Activated CD4-positive, alpha-beta memory T cell treated with anti-CD3 and anti-CD28 coated beads for 36 hours (primary cell): Measurements from ENCODE around the gene RGS9. TPM values are rescaled to one million over a fixed set of nuclear protein-coding genes. Genes with fewer than 3 reads are reported as not detected.
A peak's percentile ranks its signal among the peaks of the same experiment; 100 is the strongest.

ENCODE experiments used
- CTCF ChIA-PET: fragments of 350-600 bp; sonication (Branson Sonifier 250); formaldehyde crosslinking; loops from one replicate; lab custom pipeline; 2021; ENCODE audit warnings: antibody characterized with exemption, inconsistent platforms; lab: Charles Lee
- POLR2A ChIA-PET: fragments of 350-600 bp; sonication (Branson Sonifier 250); formaldehyde crosslinking; loops from one replicate; lab custom pipeline; 2021; ENCODE audit warnings: antibody characterized with exemption; lab: Charles Lee
- DNase-seq: peaks from one replicate; pipeline ENCODE4 v3.0.0-alpha.2; 2020
- H3K27ac Mint-ChIP-seq: one replicate; pipeline ENCODE4 v1.8.0; 2021; ENCODE audit warnings: mixed read lengths
- H3K27me3 Mint-ChIP-seq: one replicate; pipeline ENCODE4 v1.8.0; 2021; ENCODE audit warnings: mixed read lengths
- H3K36me3 Mint-ChIP-seq: one replicate; pipeline ENCODE4 v1.8.0; 2021; ENCODE audit warnings: mixed read lengths
- H3K4me1 Mint-ChIP-seq: one replicate; pipeline ENCODE4 v1.8.0; 2021; ENCODE audit warnings: low read depth, mixed read lengths
- H3K4me3 Mint-ChIP-seq: one replicate; pipeline ENCODE4 v1.8.0; 2021; ENCODE audit warnings: mild to moderate bottlenecking, mixed read lengths
- H3K9me3 Mint-ChIP-seq: one replicate; pipeline ENCODE4 v1.8.0; 2021; ENCODE audit warnings: mixed read lengths
- intact Hi-C: fragments of 100-400 bp; cut with micrococcal nuclease; formaldehyde crosslinking; loops from one replicate; pipeline ENCODE4 v1.15.1; 2023
- total RNA-seq, 2 experiments: library from RNA; stranded (reverse); gene quantifications; one replicate each; pipeline ENCODE4 v1.2.3, GENCODE V29; 2021

RGS9 gene
- total RNA-seq, 2 experiments from 2014 or later: 6.4 to 8.7 TPM

DNA sequence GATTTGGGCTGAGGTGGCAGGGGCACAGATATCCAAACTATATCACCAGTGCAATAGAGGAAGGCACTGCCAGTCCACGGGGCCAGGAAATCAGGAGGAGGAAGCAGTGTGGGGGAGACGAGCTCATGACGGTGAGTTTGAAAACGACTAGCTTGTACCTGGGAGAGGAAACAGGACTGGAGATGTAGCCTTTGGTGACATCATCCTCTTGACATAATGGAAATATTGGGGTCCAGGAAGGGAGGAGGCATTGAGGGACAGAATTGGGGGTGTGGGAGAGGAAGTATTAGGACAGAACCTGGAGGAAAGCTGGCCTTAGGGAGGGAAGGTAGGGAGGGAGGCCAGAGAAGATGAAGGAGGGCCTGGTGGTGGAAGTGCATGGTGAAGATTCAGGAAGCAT, 109.1 kb downstream of the RGS9 start:
- ChIA-PET CTCF (no interaction called here), POLR2A (no interaction called here)
- Mint-ChIP-seq H3K4me1 (peaks cover 8% of the 10 kb centered on the region), H3K27me3 (peaks cover 9% of the 10 kb centered on the region), H3K27ac (no peak overlapping the region), H3K9me3 (no peaks in the 10 kb centered on the region), H3K4me3 (no peak overlapping the region), H3K36me3 (no peaks in the 10 kb centered on the region)
- intact Hi-C loops: no loop called here
- DNase-seq: no peak

DNA sequence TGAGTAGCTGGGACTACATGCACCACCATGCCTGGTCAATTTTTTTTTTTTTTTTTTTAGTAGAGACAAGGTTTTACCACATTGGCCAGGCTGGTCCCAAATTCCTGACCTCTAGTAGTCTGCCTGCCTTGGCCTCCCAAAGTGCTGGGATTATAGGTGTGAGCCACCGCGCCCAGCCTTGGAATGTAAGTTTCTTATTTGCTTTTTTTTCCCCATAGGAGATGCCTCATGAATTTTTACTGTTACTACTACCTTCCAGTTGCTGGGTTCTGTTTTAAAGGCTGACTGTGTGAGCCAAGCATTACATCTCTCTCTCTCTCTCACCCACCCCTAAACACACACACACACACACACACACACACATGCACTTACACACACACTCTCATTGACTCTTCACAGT, 112.6 kb downstream of the RGS9 start:
- intact Hi-C loops: no loop called here
- Mint-ChIP-seq H3K9me3 (no peaks in the 10 kb centered on the region), H3K4me1 (no peaks in the 10 kb centered on the region), H3K4me3 (no peak overlapping the region), H3K36me3 (no peaks in the 10 kb centered on the region), H3K27me3 (peaks cover 23% of the 10 kb centered on the region), H3K27ac (no peak overlapping the region)
- ChIA-PET POLR2A (no interaction called here), CTCF (interaction anchor here (1.6 kb wide), 1 partner anchor 18 kb away, joined by 4 read pairs; no protein-coding TSS in a partner anchor)
- no peak for DNase-seq

- peaks cover 10% of the 10 kb centered on the region for H3K9me3 Mint-ChIP-seq
- H3K27me3 Mint-ChIP-seq: peaks cover 30% of the 10 kb centered on the region
- H3K36me3 Mint-ChIP-seq: peaks cover 4% of the 10 kb centered on the region
- CTCF ChIA-PET: no interaction called here
- no peak overlapping the region for H3K27ac Mint-ChIP-seq
- intact Hi-C loops: no loop called here
- H3K4me3 Mint-ChIP-seq: no peak overlapping the region
- POLR2A ChIA-PET: no interaction called here
- DNase-seq: no peak
- H3K4me1 Mint-ChIP-seq: no peaks in the 10 kb centered on the region
Measured at GRCh38 chr17:65254166-65254565, 117.0 kb downstream of the RGS9 start.

DNA sequence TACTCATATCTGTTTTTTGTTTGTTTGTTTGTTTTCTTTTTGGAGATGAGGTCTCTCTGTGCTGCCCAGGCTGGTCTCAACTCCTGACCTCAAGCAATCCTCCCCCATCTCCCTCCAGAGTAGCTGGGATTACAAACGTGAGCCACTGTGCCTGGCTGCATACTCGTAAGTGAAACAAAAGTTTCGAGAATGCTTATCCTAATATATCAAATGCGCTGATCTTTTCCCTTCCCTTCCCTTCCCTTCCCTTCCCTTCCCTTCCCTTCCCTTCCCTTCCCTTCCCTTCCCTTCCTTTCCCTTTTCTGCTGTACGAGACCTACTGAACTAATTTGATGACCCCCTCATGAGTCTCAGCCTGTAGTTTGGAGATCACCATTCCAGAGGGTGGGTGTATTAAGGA, 122.1 kb downstream of the RGS9 start:
- Mint-ChIP-seq H3K27ac (no peak overlapping the region), H3K4me3 (no peak overlapping the region), H3K27me3 (peaks cover 8% of the 10 kb centered on the region), H3K9me3 (peaks cover 10% of the 10 kb centered on the region), H3K36me3 (peaks cover 4% of the 10 kb centered on the region), H3K4me1 (peaks cover 13% of the 10 kb centered on the region)
- DNase-seq: no peak
- ChIA-PET CTCF (no interaction called here), POLR2A (no interaction called here)
- intact Hi-C loops: no loop called here

GRCh38 chr17:65259696-65260485, 122.7 kb downstream of the RGS9 start:
- Mint-ChIP-seq H3K36me3 (peaks cover 4% of the 10 kb centered on the region), H3K4me3 (no peak overlapping the region), H3K9me3 (peaks cover 10% of the 10 kb centered on the region), H3K4me1 (peaks cover 13% of the 10 kb centered on the region), H3K27me3 (peaks cover 6% of the 10 kb centered on the region), H3K27ac (no peak overlapping the region)
- no peak for DNase-seq
- ChIA-PET CTCF (no interaction called here), POLR2A (no interaction called here)
- intact Hi-C loops: no loop called here

DNA sequence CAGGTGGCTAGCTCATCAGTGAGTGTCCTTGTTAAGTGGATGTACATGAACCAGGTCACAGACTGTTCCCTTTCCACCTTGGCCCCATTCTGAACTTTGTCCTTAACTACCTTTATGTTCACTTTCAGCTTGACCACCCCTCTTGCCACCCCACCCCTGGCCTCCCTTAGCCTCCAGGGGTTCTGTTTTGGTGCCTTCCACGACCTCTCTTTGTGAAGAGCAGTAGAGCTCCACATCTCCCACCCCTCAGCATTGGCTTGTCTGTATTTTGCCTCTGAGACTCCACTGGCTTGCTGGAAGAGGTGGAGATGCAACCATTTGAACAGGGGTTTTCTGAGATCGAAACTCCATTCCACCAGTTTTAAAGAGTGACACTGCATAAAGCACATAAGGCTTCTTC, 123.5 kb downstream of the RGS9 start:
- ChIA-PET CTCF (interaction anchor here (2.0 kb wide), 1 partner anchor 29 kb away, joined by 6 read pairs; no protein-coding TSS in a partner anchor), POLR2A (no interaction called here)

GRCh38 chr17:65261152-65261551, 124.0 kb downstream of the RGS9 start:
- no peak overlapping the region for H3K27ac Mint-ChIP-seq
- no peak overlapping the region for H3K4me3 Mint-ChIP-seq
- no peak for DNase-seq
- intact Hi-C loops: no loop called here
- H3K4me1 Mint-ChIP-seq: peaks cover 23% of the 10 kb centered on the region
- ChIA-PET CTCF (interaction anchor here (2.0 kb wide), 1 partner anchor 29 kb away, joined by 6 read pairs; no protein-coding TSS in a partner anchor), POLR2A (no interaction called here)
- H3K9me3 Mint-ChIP-seq: peaks cover 6% of the 10 kb centered on the region
- H3K36me3 Mint-ChIP-seq: peaks cover 4% of the 10 kb centered on the region
- H3K27me3 Mint-ChIP-seq: peaks cover 6% of the 10 kb centered on the region

More for the DNA sequence above, 123.5 kb downstream of the RGS9 start:
- peaks cover 6% of the 10 kb centered on the region for H3K27me3 Mint-ChIP-seq
- H3K9me3 Mint-ChIP-seq: peaks cover 9% of the 10 kb centered on the region
- DNase-seq: no peak
- H3K27ac Mint-ChIP-seq: no peak overlapping the region
- intact Hi-C loops: no loop called here
- H3K4me1 Mint-ChIP-seq: peaks cover 18% of the 10 kb centered on the region
- no peak overlapping the region for H3K4me3 Mint-ChIP-seq
- H3K36me3 Mint-ChIP-seq: peaks cover 4% of the 10 kb centered on the region

DNA sequence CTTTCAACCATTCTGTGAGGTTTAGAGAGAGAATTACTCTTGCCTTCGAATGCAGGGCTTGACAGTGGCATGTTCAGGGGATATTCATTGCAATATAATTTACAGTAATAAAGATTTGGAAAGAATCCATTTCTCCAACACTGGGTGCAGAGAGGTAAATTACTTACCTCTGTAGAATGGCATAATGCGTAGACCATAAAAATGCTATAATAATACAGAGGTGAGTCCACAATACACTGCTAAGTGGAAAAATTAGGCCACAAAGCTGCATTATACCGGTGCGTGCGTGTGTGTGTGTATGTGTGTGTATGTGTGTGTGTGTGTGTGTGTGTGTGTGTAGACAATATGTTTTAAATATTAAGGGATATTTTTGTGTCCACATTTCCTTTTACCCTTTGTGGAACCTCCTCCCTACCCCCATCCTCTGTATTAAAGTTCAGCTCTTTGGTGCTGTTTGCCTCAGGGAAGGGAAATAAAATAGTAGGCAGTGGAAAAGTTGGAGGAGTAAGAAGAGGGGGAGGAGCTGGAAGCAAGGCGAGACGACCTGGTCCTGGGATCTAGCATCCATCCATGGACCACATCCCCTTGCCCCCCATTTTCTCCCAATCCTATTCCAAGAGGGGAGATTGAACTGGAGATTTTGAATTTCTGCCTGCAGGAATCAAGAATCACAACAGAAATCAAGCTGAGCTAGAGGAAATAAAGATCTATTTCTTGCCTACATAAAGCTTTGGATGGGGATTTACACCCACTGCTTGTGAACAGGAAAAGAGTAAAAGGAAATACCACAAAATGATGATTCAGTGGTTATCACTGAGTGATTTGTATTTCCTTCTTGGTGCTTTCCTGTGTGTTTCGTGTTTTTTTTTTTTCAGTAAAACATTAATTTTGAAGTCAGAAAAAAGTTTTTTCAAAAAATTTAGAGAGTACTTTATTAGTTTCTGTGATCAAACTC, 124.8 kb downstream of the RGS9 start:
- CTCF ChIA-PET: interaction anchor here (1.3 to 2.0 kb wide), 3 partner anchors 30 to 32 kb away, joined by 3 to 6 read pairs (median 6); no protein-coding TSS in a partner anchor
- Mint-ChIP-seq H3K27ac (peak overlapping the region; percentile 15), H3K9me3 (peaks cover 4% of the 10 kb centered on the region)

DNA sequence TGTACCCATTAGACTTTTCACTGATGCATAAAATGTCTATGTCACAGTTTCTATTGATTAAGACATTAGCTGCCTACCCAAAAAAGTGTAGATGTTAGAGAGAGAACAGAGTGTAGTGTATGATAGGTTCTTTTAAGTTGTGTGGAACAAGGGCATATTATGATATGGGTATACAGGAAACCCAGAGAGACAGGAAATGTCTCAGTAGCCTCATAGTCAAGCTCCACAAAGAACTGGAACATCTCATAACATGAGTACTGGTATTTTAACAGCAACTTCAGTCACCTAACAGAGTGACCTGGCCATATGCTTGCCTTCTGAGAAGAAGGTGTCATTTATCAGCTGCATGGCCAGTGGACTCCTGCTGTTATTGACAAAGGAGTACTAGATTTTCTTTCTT, 128.1 kb downstream of the RGS9 start:
- H3K9me3 Mint-ChIP-seq: peaks cover 4% of the 10 kb centered on the region
- H3K27ac Mint-ChIP-seq: no peak overlapping the region
- CTCF ChIA-PET: interaction anchor here (1.4 to 1.8 kb wide), 2 partner anchors 29 to 33 kb away, joined by 5 to 6 read pairs; no protein-coding TSS in a partner anchor
- intact Hi-C loops: no loop called here
- H3K27me3 Mint-ChIP-seq: no peaks in the 10 kb centered on the region
- H3K4me1 Mint-ChIP-seq: peaks cover 23% of the 10 kb centered on the region
- DNase-seq: no peak
- POLR2A ChIA-PET: no interaction called here
- H3K4me3 Mint-ChIP-seq: no peak overlapping the region
- H3K36me3 Mint-ChIP-seq: no peaks in the 10 kb centered on the region

More for the DNA sequence above, 124.8 kb downstream of the RGS9 start:
- Mint-ChIP-seq H3K27me3 (peaks cover 3% of the 10 kb centered on the region), H3K4me1 (peaks cover 23% of the 10 kb centered on the region), H3K36me3 (no peaks in the 10 kb centered on the region), H3K4me3 (no peak overlapping the region)
- intact Hi-C loops: loop anchor here (1.0 kb wide), 1 partner anchor 33 kb away; no protein-coding TSS in a partner anchor
- POLR2A ChIA-PET: no interaction called here
- DNase-seq: no peak

- DNase-seq: no peak
- H3K4me1 Mint-ChIP-seq: peaks cover 11% of the 10 kb centered on the region
- ChIA-PET CTCF (interaction anchor here (2.5 kb wide), 1 partner anchor 26 kb away, joined by 6 read pairs; no protein-coding TSS in a partner anchor), POLR2A (no interaction called here)
- intact Hi-C loops: no loop called here
- no peaks in the 10 kb centered on the region for H3K27me3 Mint-ChIP-seq
- no peaks in the 10 kb centered on the region for H3K36me3 Mint-ChIP-seq
- peaks cover 4% of the 10 kb centered on the region for H3K9me3 Mint-ChIP-seq
- no peak overlapping the region for H3K4me3 Mint-ChIP-seq
- H3K27ac Mint-ChIP-seq: no peak overlapping the region
Measured at GRCh38 chr17:65268832-65269231, 131.7 kb downstream of the RGS9 start.

GRCh38 chr17:65270499-65271253, 133.5 kb downstream of the RGS9 start:
- ChIA-PET POLR2A (no interaction called here), CTCF (interaction anchor here (2.5 kb wide), 1 partner anchor 24 kb away, joined by 6 read pairs; no protein-coding TSS in a partner anchor)
- H3K27ac Mint-ChIP-seq: no peak overlapping the region
- no peak for DNase-seq
- peaks cover 4% of the 10 kb centered on the region for H3K4me1 Mint-ChIP-seq
- no peaks in the 10 kb centered on the region for H3K27me3 Mint-ChIP-seq
- H3K4me3 Mint-ChIP-seq: no peak overlapping the region
- no peaks in the 10 kb centered on the region for H3K36me3 Mint-ChIP-seq
- intact Hi-C loops: no loop called here
- peaks cover 4% of the 10 kb centered on the region for H3K9me3 Mint-ChIP-seq
